Vagina (tissue), 2 donors: ENCODE data around the gene AMMECR1. TPM values are rescaled to one million over a fixed set of nuclear protein-coding genes. Genes with fewer than 3 reads are reported as not detected.

ENCODE experiments used
- DNase-seq, 2 donors: peaks; one replicate each; pipeline ENCODE4 v3.0.0-alpha.2; 2017; ENCODE audit errors: extremely low spot score in 2 of 2
- H3K27ac ChIP-seq: fragments of 200-600 bp; sonication (generic); one replicate; pipeline ENCODE4 v1.5.1; 2019
- H3K27me3 ChIP-seq: fragments of 200-600 bp; sonication (generic); one replicate; pipeline ENCODE4 v1.5.1; 2019
- H3K36me3 ChIP-seq, 2 donors: fragments of 200-600 bp; sonication (generic); one replicate each; pipeline ENCODE4 v1.5.1; 2017 to 2019
- H3K4me1 ChIP-seq: fragments of 200-600 bp; sonication (generic); one replicate; pipeline ENCODE4 v1.5.1; 2019
- H3K4me3 ChIP-seq, 2 donors: fragments of 200-600 bp; sonication (generic); 1 replicate in 1 of 2; 2 replicates in 1 of 2; pipeline ENCODE4 v1.5.1; 2016 to 2019
- H3K9me3 ChIP-seq: fragments of 200-600 bp; sonication (generic); one replicate; pipeline ENCODE4 v1.5.1; 2019
- POLR2A ChIP-seq, 2 donors: fragments of 450-650 bp; IDR thresholded peaks; one replicate each; pipeline ENCODE4 v1.6.1; 2017; ENCODE audit warnings: antibody characterized with exemption in 2 of 2, mild to moderate bottlenecking in 2 of 2, moderate library complexity in 2 of 2
- POLR2AphosphoS5 ChIP-seq, 2 donors: sonication (generic); formaldehyde crosslinking; IDR thresholded peaks; one replicate each; pipeline ENCODE4 v1.9.0; 2017; ENCODE audit warnings: antibody characterized with exemption in 2 of 2, mild to moderate bottlenecking in 2 of 2, low read depth in 1 of 2; ENCODE audit not compliant: insufficient read depth in 1 of 2
- intact Hi-C: fragments of 100-400 bp; cut with DNase I; formaldehyde crosslinking; loops from one replicate; pipeline ENCODE4 v1.15.1; 2023
- total RNA-seq: library from RNA; depleted of rRNA; stranded (reverse); fragments of >200 nt; gene quantifications from one replicate; pipeline ENCODE4 v1.2.3, GENCODE V29; 2016
- TF ChIP-seq, protein P1 (sequence below), 3 experiments: fragments of 450-650 bp in 2 of 3; fragments of 200-600 bp in 1 of 3; sonication (generic) in 1 of 3; IDR thresholded peaks; one replicate each; pipeline ENCODE4 v1.5.1; 2017 to 2019; ENCODE audit warnings: antibody characterized with exemption in 3 of 3, mild to moderate bottlenecking in 2 of 3, moderate library complexity in 2 of 3

Gene AMMECR1
- total RNA-seq, 1 donor from 2014 or later, result 8.1 TPM

DNA sequence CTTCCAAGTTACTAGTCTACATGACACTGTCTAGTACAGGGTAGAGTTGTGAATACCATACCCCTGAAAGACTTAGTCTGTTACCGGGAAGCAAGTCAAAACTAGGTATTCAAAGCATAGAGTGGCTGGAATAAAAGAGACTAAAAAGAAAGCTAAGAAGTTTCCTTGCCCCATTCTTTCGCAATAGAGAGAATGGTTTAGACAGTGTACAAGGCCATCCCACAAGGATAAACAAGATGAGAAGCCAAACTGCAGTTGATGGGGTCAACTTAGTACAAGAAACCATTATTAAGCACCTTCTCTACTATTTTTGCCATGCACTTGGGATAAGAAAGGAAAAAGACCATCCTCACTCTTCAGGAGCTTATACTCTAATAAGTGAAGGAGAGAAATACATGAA is 30.3 kb downstream of the AMMECR1 start:
- TF ChIP-seq, protein P1, sequence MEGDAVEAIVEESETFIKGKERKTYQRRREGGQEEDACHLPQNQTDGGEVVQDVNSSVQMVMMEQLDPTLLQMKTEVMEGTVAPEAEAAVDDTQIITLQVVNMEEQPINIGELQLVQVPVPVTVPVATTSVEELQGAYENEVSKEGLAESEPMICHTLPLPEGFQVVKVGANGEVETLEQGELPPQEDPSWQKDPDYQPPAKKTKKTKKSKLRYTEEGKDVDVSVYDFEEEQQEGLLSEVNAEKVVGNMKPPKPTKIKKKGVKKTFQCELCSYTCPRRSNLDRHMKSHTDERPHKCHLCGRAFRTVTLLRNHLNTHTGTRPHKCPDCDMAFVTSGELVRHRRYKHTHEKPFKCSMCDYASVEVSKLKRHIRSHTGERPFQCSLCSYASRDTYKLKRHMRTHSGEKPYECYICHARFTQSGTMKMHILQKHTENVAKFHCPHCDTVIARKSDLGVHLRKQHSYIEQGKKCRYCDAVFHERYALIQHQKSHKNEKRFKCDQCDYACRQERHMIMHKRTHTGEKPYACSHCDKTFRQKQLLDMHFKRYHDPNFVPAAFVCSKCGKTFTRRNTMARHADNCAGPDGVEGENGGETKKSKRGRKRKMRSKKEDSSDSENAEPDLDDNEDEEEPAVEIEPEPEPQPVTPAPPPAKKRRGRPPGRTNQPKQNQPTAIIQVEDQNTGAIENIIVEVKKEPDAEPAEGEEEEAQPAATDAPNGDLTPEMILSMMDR (IDR thresholded peaks at IDR 0.05), result no peak
- no peak for TF ChIP-seq POLR2A (IDR thresholded peaks at IDR 0.05)
- TF ChIP-seq POLR2AphosphoS5 (IDR thresholded peaks at IDR 0.05; ENCODE audit: insufficient read depth in 1 of 2, low read depth in 1 of 2), result no peak
- Histone ChIP-seq H3K27me3 (no peaks in the 10 kb centered on the region), H3K4me1 (no peaks in the 10 kb centered on the region), H3K27ac (no peak overlapping the region), H3K4me3 (no peak overlapping the region), H3K9me3 (no peaks in the 10 kb centered on the region), H3K36me3 (no peaks in the 10 kb centered on the region)
- intact Hi-C loops, result no loop called here
- DNase-seq, result no peak

DNA sequence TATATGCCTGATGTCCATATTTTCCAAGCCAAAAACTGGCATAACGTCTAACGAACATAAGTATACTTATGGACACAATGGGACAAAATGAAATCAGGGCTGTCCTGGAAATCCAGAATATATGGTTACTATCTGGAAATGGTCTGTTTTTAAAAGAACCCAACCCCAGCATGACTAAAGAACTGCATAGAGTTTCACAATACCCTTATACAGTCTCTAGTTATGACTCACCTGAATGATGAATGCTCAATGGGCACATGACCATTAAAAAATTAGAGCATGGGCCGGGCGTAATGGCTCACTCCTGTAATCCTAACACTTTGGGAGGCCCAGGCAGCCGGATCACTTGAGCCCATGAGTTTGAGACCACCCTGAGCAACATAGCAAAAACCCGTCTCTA is 31.8 kb downstream of the AMMECR1 start:
- H3K4me1 ChIP-seq, result no peaks in the 10 kb centered on the region
- H3K27ac ChIP-seq, result no peak overlapping the region
- H3K36me3 ChIP-seq, result no peaks in the 10 kb centered on the region
- TF ChIP-seq, protein P1 (IDR thresholded peaks at IDR 0.05), result no peak
- TF ChIP-seq POLR2A (IDR thresholded peaks at IDR 0.05) (no peak), POLR2AphosphoS5 (IDR thresholded peaks at IDR 0.05; ENCODE audit: insufficient read depth in 1 of 2, low read depth in 1 of 2) (no peak)
- DNase-seq, result no peak
- H3K27me3 ChIP-seq, result no peaks in the 10 kb centered on the region
- intact Hi-C loops, result no loop called here
- H3K9me3 ChIP-seq, result no peaks in the 10 kb centered on the region
- no peak overlapping the region for H3K4me3 ChIP-seq

DNA sequence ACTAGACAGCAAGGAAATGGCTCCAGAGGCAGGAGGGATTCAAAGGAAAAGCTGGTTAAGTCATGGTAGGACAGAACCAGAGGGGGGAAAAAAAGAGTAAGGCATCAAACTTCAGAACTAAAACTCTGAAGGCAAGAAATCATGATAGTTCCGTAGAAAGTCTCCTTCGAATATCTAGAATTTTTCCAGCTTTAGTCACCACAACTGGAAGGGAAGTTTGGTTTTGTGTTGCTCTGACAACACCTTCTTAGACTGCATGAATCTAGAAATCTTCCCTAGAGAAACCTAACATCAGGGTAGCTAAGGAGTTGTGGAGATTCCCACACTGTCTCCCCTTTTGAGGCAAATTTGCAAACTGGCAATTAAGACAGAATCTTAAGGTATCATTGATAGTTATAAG is 33.7 kb downstream of the AMMECR1 start:
- no peak for DNase-seq
- no peaks in the 10 kb centered on the region for H3K36me3 ChIP-seq
- intact Hi-C loops, result no loop called here
- H3K27me3 ChIP-seq, result no peaks in the 10 kb centered on the region
- TF ChIP-seq POLR2A (IDR thresholded peaks at IDR 0.05) (no peak), POLR2AphosphoS5 (IDR thresholded peaks at IDR 0.05; ENCODE audit: insufficient read depth in 1 of 2, low read depth in 1 of 2) (no peak)
- TF ChIP-seq, protein P1 (IDR thresholded peaks at IDR 0.05), result no peak
- no peak overlapping the region for H3K27ac ChIP-seq
- no peaks in the 10 kb centered on the region for H3K4me1 ChIP-seq
- H3K4me3 ChIP-seq, result no peak overlapping the region
- no peaks in the 10 kb centered on the region for H3K9me3 ChIP-seq

DNA sequence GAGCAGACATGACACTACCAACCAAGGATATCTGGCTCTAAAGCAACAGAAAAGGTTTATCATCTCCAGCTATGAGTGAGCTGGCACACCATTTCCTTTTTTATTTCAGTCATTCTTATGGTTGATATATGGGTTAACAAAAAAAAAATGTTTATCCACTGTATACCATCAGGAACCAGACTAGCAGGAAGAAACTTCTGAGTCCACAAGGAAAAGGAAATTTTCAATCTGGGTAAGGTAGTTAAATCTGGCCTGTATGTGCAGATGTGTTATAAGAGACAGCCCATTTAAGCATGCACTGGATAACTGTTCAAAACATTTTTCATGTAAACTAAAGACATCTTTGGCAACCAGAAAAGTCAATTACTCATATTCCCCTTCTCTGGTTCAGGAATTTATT is 35.0 kb downstream of the AMMECR1 start:
- H3K36me3 ChIP-seq, result no peaks in the 10 kb centered on the region
- H3K27me3 ChIP-seq, result no peaks in the 10 kb centered on the region
- no peaks in the 10 kb centered on the region for H3K4me1 ChIP-seq
- TF ChIP-seq POLR2AphosphoS5 (IDR thresholded peaks at IDR 0.05; ENCODE audit: insufficient read depth in 1 of 2, low read depth in 1 of 2) (no peak), POLR2A (IDR thresholded peaks at IDR 0.05) (no peak)
- TF ChIP-seq, protein P1 (IDR thresholded peaks at IDR 0.05), result no peak
- no peak for DNase-seq
- no peak overlapping the region for H3K4me3 ChIP-seq
- intact Hi-C loops, result no loop called here
- H3K9me3 ChIP-seq, result no peaks in the 10 kb centered on the region
- H3K27ac ChIP-seq, result no peak overlapping the region

DNA sequence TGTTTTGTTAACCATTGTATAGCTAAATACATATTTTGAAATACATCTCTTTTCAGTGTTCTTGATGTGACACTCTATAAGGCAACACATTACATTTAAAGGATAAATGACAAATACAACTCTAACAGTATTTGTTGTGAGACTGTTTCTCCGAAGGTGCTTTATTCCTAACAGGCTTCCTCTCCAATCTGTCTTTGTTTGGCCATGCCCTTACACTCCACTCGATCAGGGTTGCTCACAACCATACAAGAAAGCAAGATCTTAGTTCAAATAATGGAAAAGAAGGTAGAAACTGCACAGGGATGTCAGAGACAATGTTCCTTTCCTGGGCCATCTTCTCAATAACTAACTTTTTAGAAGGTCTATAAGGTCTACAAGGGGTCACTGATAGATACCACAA is 36.5 kb downstream of the AMMECR1 start:
- intact Hi-C loops, result no loop called here
- Histone ChIP-seq H3K36me3 (no peaks in the 10 kb centered on the region), H3K4me3 (no peak overlapping the region), H3K27me3 (no peaks in the 10 kb centered on the region), H3K4me1 (no peaks in the 10 kb centered on the region), H3K9me3 (no peaks in the 10 kb centered on the region), H3K27ac (no peak overlapping the region)
- DNase-seq, result no peak
- TF ChIP-seq, protein P1 (IDR thresholded peaks at IDR 0.05), result no peak
- TF ChIP-seq POLR2AphosphoS5 (IDR thresholded peaks at IDR 0.05; ENCODE audit: insufficient read depth in 1 of 2, low read depth in 1 of 2) (no peak), POLR2A (IDR thresholded peaks at IDR 0.05) (no peak)
